D721Med (cell line): ENCODE results near the gene NTHL1.
A peak's percentile ranks its signal among the peaks of the same experiment; 100 is the strongest.

ENCODE experiments used
- DNase-seq: peaks from one replicate; pipeline ENCODE4 v3.0.0; 2011; ENCODE audit warnings: low spot score; ENCODE audit not compliant: insufficient read length
- FAIRE-seq: peaks from 2 replicates; lab custom pipeline; 2011; peaks lifted over from hg19 to GRCh38; lab: Jason Lieb, UNC
- CTCF ChIP-seq: IDR thresholded peaks from 2 replicates; pipeline ENCODE4 v1.5.1; 2012; ENCODE audit warnings: mild to moderate bottlenecking, control low read depth; ENCODE audit not compliant: insufficient read depth; ENCODE audit errors: missing control alignments

The NTHL1 gene

GRCh38 chr16:2047330-2048115, at the start of gene NTHL1, which contains the start of gene TSC2:
TSS of gene NTHL1 (minus strand) at chr16:2047834. CDS start at chr16:2047823, 11 bp downstream.
TSS of gene TSC2 (plus strand) at chr16:2047985. CDS start at chr16:2048616, 631 bp downstream.
- peak; percentile 90 for DNase-seq
- FAIRE-seq, result no peak
- no peak for TF ChIP-seq CTCF

GRCh38 chr16:2096853-2097595, 49.4 kb upstream of the NTHL1 start:
- DNase-seq, result no peak
- no peak for FAIRE-seq
- TF ChIP-seq CTCF, result no peak

GRCh38 chr16:2095918-2096582, 48.4 kb upstream of the NTHL1 start:
- FAIRE-seq (no peak), DNase-seq (no peak)
- TF ChIP-seq CTCF, result no peak

- FAIRE-seq (no peak), DNase-seq (no peak)
- no peak for TF ChIP-seq CTCF
Observed at GRCh38 chr16:2095315-2095853, 47.8 kb upstream of the NTHL1 start.

GRCh38 chr16:2093793-2094192, 46.2 kb upstream of the NTHL1 start:
- no peak for TF ChIP-seq CTCF
- DNase-seq (no peak), FAIRE-seq (no peak)

- FAIRE-seq (no peak), DNase-seq (no peak)
- TF ChIP-seq CTCF, result no peak
Observed at GRCh38 chr16:2092866-2093265, 45.2 kb upstream of the NTHL1 start.
